ENCODE results near the gene ARID5A. TPM values are rescaled to one million over a fixed set of nuclear protein-coding genes. Genes with fewer than 3 reads are reported as not detected.

Gene ARID5A
- total and polyA plus RNA-seq, 9 of the 15 experiments (the other 6 are each of a cell fraction or from before 2014, with no cell fraction given) = 0.14 to 12.5 (median 3.0) TPM

DNA sequence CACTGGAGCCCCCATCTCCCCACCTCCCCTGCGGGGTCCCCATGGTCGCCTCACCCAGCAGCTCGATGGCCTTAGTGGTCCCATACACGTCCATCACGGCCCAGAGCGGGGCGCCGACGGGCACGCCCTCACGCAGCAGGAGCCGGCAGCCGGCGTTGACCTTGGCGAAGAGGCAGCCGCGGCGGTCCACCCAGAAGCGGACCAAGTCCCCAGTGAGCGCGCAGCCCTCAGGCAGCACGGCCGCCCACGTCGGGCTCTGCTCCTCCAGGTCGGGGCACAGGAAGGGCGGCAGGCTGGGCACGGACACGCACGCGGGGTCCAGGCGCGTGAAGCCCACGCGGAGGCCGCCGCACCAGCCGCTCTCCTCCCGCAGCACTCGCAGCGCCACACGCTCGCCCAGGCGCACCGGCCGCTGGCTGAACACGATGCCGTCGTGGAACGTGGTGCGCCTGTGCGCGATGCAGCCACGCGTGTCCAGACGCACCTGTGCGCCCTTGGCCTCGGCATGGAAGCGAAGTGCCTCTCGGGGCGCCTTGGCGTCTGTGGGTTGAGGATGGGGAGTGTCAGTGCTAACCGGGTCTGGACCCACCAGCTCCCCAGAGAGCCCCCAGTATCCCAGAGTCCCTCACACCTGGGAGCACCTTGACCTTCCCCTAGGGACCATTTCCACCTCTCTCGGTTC lies 36.0 kb upstream of the ARID5A start:
- no peak overlapping the region for H3K27ac ChIP-seq (ENCODE audit: extremely low read depth, low read depth, low read length)
- intact Hi-C loops (cut with micrococcal nuclease) (loop anchor here (10.0 kb wide), 2 partner anchors 196 to 236 kb away; partner anchors contain the start of genes CIAO1, SNRNP200 and TMEM127), in situ Hi-C loops (cut with MboI) (loop anchor here (5.0 to 25.0 kb wide), 3 partner anchors 368 to 713 kb away; no protein-coding TSS in a partner anchor)
- H3K9me3 ChIP-seq (replicated peaks; ENCODE audit: control insufficient read depth, insufficient read depth, low read depth, low read length) = no peaks in the 10 kb centered on the region
- H3K79me2 ChIP-seq (ENCODE audit: control insufficient read depth, insufficient read depth, low read length) = no peaks in the 10 kb centered on the region
- WGBS (ENCODE audit: insufficient coverage, low coverage, missing lambda C conversion rate) = 13% methylated on average over 36 of the region's 64 CpGs
- ChIA-PET CTCF (ENCODE audit: low intra/inter-chr PET ratio) (no interaction called here), POLR2A (no interaction called here)
- H3K4me3 ChIP-seq = no peak overlapping the region
- no peak overlapping the region for H3K4me2 ChIP-seq (ENCODE audit: insufficient read depth, low read length)
- DNase-seq (ENCODE audit: extremely low read depth in 1 of 4, low spot score in 3 of 4) (no peak), ATAC-seq (no peak), FAIRE-seq (no peak)
- no peaks in the 10 kb centered on the region for H3K9me1 ChIP-seq (ENCODE audit: control insufficient read depth, insufficient read depth, low read length)
- peaks cover 0 to 13% of the 10 kb centered on the region in 2 experiments; a peak in 1 of 5 replicates for H3K4me1 ChIP-seq (replicated peaks in 1 of 2; ENCODE audit: control insufficient read depth in 2 of 2, insufficient read depth in 2 of 2, low read length in 2 of 2)
- peaks cover 5% of the 10 kb centered on the region; the same call in 1 of the 2 replicates for H4K20me1 ChIP-seq (replicated peaks; ENCODE audit: control insufficient read depth, insufficient read depth, low read length)
- H3K36me3 ChIP-seq (ENCODE audit: control insufficient read depth, insufficient read depth, low read length) = no peaks in the 10 kb centered on the region
- H3K9ac ChIP-seq (ENCODE audit: insufficient read depth in 1 of 2, low read depth in 2 of 2, low read length in 2 of 2) = no peak overlapping the region
- H2AFZ ChIP-seq (ENCODE audit: low read depth, low read length) = no peak overlapping the region
- TF ChIP-seq, protein P1, sequence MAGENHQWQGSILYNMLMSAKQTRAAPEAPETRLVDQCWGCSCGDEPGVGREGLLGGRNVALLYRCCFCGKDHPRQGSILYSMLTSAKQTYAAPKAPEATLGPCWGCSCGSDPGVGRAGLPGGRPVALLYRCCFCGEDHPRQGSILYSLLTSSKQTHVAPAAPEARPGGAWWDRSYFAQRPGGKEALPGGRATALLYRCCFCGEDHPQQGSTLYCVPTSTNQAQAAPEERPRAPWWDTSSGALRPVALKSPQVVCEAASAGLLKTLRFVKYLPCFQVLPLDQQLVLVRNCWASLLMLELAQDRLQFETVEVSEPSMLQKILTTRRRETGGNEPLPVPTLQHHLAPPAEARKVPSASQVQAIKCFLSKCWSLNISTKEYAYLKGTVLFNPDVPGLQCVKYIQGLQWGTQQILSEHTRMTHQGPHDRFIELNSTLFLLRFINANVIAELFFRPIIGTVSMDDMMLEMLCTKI (IDR thresholded peaks at IDR 0.05; ENCODE audit: partially characterized antibody) = no peak
- TF ChIP-seq MIER1 (IDR thresholded peaks at IDR 0.05; ENCODE audit: low read depth) = no peak
- no peak for TF ChIP-seq GABPB2 (CRISPR knock-in tag; conservative IDR thresholded peaks at IDR 0.05)
- TF ChIP-seq, protein P2, sequence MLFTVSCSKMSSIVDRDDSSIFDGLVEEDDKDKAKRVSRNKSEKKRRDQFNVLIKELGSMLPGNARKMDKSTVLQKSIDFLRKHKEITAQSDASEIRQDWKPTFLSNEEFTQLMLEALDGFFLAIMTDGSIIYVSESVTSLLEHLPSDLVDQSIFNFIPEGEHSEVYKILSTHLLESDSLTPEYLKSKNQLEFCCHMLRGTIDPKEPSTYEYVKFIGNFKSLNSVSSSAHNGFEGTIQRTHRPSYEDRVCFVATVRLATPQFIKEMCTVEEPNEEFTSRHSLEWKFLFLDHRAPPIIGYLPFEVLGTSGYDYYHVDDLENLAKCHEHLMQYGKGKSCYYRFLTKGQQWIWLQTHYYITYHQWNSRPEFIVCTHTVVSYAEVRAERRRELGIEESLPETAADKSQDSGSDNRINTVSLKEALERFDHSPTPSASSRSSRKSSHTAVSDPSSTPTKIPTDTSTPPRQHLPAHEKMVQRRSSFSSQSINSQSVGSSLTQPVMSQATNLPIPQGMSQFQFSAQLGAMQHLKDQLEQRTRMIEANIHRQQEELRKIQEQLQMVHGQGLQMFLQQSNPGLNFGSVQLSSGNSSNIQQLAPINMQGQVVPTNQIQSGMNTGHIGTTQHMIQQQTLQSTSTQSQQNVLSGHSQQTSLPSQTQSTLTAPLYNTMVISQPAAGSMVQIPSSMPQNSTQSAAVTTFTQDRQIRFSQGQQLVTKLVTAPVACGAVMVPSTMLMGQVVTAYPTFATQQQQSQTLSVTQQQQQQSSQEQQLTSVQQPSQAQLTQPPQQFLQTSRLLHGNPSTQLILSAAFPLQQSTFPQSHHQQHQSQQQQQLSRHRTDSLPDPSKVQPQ (CRISPR knock-in tag; IDR thresholded peaks at IDR 0.05; ENCODE audit: borderline replicate concordance) = no peak
- no peak for TF ChIP-seq RAD21 (CRISPR knock-in tag; conservative IDR thresholded peaks at IDR 0.05 in 1 of 2, IDR thresholded peaks at IDR 0.05 in 1 of 2)
- peaks cover 24 to 85% of the 10 kb centered on the region in 2 experiments; a peak in 4 of 5 replicates for H3K27me3 ChIP-seq (ENCODE audit: control insufficient read depth in 2 of 2, insufficient read depth in 2 of 2, low read length in 2 of 2)
- no TSS peak for BruUV-seq (replicated peaks)
